Tibial nerve (tissue), 3 donors: ENCODE data around the gene MYO7A.

Experiments used
- POLR2A ChIP-seq, 2 donors: fragments of 450-650 bp; IDR thresholded peaks; one replicate each; pipeline ENCODE4 v1.6.1; 2017; ENCODE audit warnings: antibody characterized with exemption in 2 of 2, mild to moderate bottlenecking in 2 of 2, moderate library complexity in 2 of 2
- TF ChIP-seq, protein P1 (sequence below), 5 experiments: fragments of 200-600 bp in 3 of 5; fragments of 450-650 bp in 2 of 5; sonication (generic) in 3 of 5; IDR thresholded peaks; one replicate each; pipeline ENCODE4 v1.5.1; 2016 to 2019; ENCODE audit warnings: antibody characterized with exemption in 5 of 5, mild to moderate bottlenecking in 3 of 5, moderate library complexity in 2 of 5

- TF ChIP-seq, protein P1, sequence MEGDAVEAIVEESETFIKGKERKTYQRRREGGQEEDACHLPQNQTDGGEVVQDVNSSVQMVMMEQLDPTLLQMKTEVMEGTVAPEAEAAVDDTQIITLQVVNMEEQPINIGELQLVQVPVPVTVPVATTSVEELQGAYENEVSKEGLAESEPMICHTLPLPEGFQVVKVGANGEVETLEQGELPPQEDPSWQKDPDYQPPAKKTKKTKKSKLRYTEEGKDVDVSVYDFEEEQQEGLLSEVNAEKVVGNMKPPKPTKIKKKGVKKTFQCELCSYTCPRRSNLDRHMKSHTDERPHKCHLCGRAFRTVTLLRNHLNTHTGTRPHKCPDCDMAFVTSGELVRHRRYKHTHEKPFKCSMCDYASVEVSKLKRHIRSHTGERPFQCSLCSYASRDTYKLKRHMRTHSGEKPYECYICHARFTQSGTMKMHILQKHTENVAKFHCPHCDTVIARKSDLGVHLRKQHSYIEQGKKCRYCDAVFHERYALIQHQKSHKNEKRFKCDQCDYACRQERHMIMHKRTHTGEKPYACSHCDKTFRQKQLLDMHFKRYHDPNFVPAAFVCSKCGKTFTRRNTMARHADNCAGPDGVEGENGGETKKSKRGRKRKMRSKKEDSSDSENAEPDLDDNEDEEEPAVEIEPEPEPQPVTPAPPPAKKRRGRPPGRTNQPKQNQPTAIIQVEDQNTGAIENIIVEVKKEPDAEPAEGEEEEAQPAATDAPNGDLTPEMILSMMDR (IDR thresholded peaks at IDR 0.05): no peak
- no peak for TF ChIP-seq POLR2A (IDR thresholded peaks at IDR 0.05)
Measured at GRCh38 chr11:77079666-77080065, 48.4 kb upstream of the MYO7A start.
